ENCODE results near the gene POMT2. TPM values are rescaled to one million over a fixed set of nuclear protein-coding genes. Genes with fewer than 3 reads are reported as not detected.

POMT2 gene
- total RNA-seq, 1 experiment from 2014 or later: 30.4 TPM

DNA sequence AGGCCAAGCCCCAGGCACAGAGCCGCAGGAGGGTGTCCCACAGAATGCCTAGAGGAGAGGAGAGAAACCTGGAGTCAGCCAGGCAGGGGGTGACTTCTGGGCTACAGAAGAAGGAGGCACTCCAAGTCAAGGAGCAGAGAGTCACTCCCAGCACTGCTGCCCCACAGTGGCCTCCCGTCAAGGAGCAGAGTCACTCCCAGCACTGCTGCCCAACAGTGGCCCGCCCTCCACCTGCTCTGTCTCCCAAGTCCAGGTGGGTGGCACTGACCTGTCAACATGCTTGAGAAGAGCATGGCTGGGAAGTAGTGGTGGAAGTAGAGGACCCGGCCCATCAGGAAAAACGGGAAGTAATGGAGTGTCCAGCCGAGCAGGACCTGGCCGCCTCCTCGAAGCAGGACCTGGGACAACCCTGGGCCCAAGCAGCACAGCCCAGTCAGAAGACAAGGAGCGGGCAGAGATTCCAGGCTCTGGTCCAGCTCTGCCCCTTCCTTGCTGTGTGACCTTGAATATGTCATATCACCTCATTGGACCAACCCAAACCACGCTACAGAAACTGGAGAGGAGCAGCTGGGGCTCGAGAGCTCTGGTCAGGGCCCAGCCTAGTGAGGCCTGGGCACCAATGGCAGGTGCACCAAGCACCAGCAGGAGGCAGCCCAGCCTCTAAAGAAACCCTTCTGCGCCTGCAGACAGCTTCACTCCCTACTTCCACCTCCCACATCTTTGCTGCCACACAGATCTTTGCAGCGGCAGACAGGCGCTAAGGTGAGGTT, 42.0 kb downstream of the POMT2 start:
- Mint-ChIP-seq H3K27ac (ENCODE audit: unreplicated experiment) (no peak overlapping the region), H3K4me1 (ENCODE audit: low read depth, unreplicated experiment) (no peaks in the 10 kb centered on the region), H3K9me3 (ENCODE audit: unreplicated experiment) (no peaks in the 10 kb centered on the region), H3K36me3 (ENCODE audit: insufficient read depth, unreplicated experiment) (no peaks in the 10 kb centered on the region), H3K27me3 (ENCODE audit: insufficient read depth, unreplicated experiment) (no peaks in the 10 kb centered on the region), H3K4me3 (ENCODE audit: unreplicated experiment) (no peak overlapping the region)
- TF ChIP-seq, protein P1, sequence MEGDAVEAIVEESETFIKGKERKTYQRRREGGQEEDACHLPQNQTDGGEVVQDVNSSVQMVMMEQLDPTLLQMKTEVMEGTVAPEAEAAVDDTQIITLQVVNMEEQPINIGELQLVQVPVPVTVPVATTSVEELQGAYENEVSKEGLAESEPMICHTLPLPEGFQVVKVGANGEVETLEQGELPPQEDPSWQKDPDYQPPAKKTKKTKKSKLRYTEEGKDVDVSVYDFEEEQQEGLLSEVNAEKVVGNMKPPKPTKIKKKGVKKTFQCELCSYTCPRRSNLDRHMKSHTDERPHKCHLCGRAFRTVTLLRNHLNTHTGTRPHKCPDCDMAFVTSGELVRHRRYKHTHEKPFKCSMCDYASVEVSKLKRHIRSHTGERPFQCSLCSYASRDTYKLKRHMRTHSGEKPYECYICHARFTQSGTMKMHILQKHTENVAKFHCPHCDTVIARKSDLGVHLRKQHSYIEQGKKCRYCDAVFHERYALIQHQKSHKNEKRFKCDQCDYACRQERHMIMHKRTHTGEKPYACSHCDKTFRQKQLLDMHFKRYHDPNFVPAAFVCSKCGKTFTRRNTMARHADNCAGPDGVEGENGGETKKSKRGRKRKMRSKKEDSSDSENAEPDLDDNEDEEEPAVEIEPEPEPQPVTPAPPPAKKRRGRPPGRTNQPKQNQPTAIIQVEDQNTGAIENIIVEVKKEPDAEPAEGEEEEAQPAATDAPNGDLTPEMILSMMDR (IDR thresholded peaks at IDR 0.05; ENCODE audit: insufficient read depth in 1 of 2, low read depth in 1 of 2, low read length in 1 of 2, severe bottlenecking in 1 of 2, unreplicated experiment in 1 of 2): no peak
- BruUV-seq (replicated peaks): no TSS peak
- no peaks in the 10 kb centered on the region for H3K9me3 ChIP-seq
- no peak for DNase-seq
- ChIA-PET CTCF (no interaction called here), POLR2A (no interaction called here)
- no peaks in the 10 kb centered on the region for H3K27me3 ChIP-seq (replicated peaks; ENCODE audit: control insufficient read depth, insufficient read depth, low read length)
- no peak overlapping the region for H3K4me3 ChIP-seq (ENCODE audit: low read depth, low read length)
- intact Hi-C loops (cut with micrococcal nuclease; ENCODE audit: unreplicated experiment): no loop called here
- no peaks in the 10 kb centered on the region for H3K36me3 ChIP-seq (ENCODE audit: control insufficient read depth, insufficient read depth, low read length)
- no peaks in the 10 kb centered on the region for H3K4me1 ChIP-seq

DNA sequence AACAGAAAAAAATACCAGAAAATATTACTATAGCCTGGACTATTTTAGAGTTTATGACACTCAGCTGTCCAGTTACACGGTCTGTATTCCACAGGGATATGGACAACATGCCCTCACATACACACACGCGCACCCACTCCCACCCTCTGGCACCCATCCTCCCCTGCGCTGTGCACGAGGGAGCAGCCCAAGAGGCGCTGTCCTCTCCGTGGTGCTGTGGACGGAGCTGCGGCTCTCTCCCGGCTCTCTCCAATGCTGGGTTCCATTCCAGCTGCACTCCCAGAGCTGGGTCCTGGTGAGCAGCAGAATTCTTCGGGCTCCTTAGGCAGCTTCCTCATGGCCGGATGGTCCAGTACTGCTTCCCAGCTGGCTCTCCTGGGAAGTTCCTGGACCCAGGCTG, 43.7 kb downstream of the POMT2 start:
- Histone ChIP-seq H3K4me1 (no peaks in the 10 kb centered on the region), H3K9me3 (no peaks in the 10 kb centered on the region), H3K36me3 (ENCODE audit: control insufficient read depth, insufficient read depth, low read length) (no peaks in the 10 kb centered on the region), H3K4me3 (ENCODE audit: low read depth, low read length) (no peak overlapping the region), H3K27me3 (replicated peaks; ENCODE audit: control insufficient read depth, insufficient read depth, low read length) (no peaks in the 10 kb centered on the region)
- no peak overlapping the region for H3K27ac Mint-ChIP-seq (ENCODE audit: unreplicated experiment)
- DNase-seq: no peak
- no peak overlapping the region for H3K4me3 Mint-ChIP-seq (ENCODE audit: unreplicated experiment)
- H3K27me3 Mint-ChIP-seq (ENCODE audit: insufficient read depth, unreplicated experiment): no peaks in the 10 kb centered on the region
- intact Hi-C loops (cut with micrococcal nuclease; ENCODE audit: unreplicated experiment): no loop called here
- POLR2A ChIA-PET: no interaction called here
- H3K36me3 Mint-ChIP-seq (ENCODE audit: insufficient read depth, unreplicated experiment): no peaks in the 10 kb centered on the region
- CTCF ChIA-PET: no interaction called here
- TF ChIP-seq, protein P1 (IDR thresholded peaks at IDR 0.05; ENCODE audit: insufficient read depth in 1 of 2, low read depth in 1 of 2, low read length in 1 of 2, severe bottlenecking in 1 of 2, unreplicated experiment in 1 of 2): no peak
- H3K4me1 Mint-ChIP-seq (ENCODE audit: low read depth, unreplicated experiment): no peaks in the 10 kb centered on the region
- no peaks in the 10 kb centered on the region for H3K9me3 Mint-ChIP-seq (ENCODE audit: unreplicated experiment)
- no TSS peak for BruUV-seq (replicated peaks)

DNA sequence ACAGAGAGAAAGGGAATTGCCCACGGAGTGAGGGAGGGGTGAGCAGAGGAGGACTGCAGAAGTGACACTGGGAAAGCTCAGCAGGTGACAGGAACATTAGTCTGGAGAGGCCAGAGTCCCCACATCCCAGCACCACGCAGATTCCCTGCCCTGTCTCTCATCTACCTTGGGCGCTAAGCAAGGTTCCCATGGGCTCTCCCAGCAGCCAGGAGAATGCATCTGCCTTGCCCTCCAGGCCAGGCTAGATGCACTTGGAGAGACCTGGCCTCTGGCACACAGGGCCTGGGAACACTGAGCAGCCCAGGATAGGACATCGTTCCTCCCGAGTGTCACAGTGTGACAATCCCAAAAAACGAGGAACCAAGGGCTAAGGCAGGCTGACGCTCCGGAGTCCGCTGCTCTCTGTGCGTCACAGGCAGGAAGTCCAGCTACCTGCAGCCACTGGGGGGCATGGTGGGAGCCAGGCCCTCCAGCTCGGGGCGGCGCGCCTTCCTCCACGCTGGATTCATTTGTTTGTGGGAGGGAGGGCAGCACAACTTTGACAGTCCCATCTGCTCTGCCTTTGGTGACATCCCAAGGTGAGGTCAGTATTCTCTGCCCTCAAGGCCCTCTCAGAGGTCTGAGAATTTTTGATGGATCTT, 44.3 kb downstream of the POMT2 start:
- Histone ChIP-seq H3K27me3 (replicated peaks; ENCODE audit: control insufficient read depth, insufficient read depth, low read length) (no peaks in the 10 kb centered on the region), H3K4me1 (no peaks in the 10 kb centered on the region), H3K4me3 (ENCODE audit: low read depth, low read length) (no peak overlapping the region), H3K9me3 (no peaks in the 10 kb centered on the region), H3K36me3 (ENCODE audit: control insufficient read depth, insufficient read depth, low read length) (no peaks in the 10 kb centered on the region)
- no TSS peak for BruUV-seq (replicated peaks)
- no peak overlapping the region for H3K4me3 Mint-ChIP-seq (ENCODE audit: unreplicated experiment)
- no peaks in the 10 kb centered on the region for H3K9me3 Mint-ChIP-seq (ENCODE audit: unreplicated experiment)
- POLR2A ChIA-PET: no interaction called here
- TF ChIP-seq, protein P1 (IDR thresholded peaks at IDR 0.05; ENCODE audit: insufficient read depth in 1 of 2, low read depth in 1 of 2, low read length in 1 of 2, severe bottlenecking in 1 of 2, unreplicated experiment in 1 of 2): no peak
- no peaks in the 10 kb centered on the region for H3K4me1 Mint-ChIP-seq (ENCODE audit: low read depth, unreplicated experiment)
- no peaks in the 10 kb centered on the region for H3K36me3 Mint-ChIP-seq (ENCODE audit: insufficient read depth, unreplicated experiment)
- no peaks in the 10 kb centered on the region for H3K27me3 Mint-ChIP-seq (ENCODE audit: insufficient read depth, unreplicated experiment)
- no peak overlapping the region for H3K27ac Mint-ChIP-seq (ENCODE audit: unreplicated experiment)
- CTCF ChIA-PET: interaction anchor here (0.6 kb wide), 1 partner anchor 123 kb away, joined by 4 read pairs; no protein-coding TSS in a partner anchor
- intact Hi-C loops (cut with micrococcal nuclease; ENCODE audit: unreplicated experiment): no loop called here
- no peak for DNase-seq
